ENCODE data around the gene NGDN.
A peak's percentile ranks its signal among the peaks of the same experiment; 100 is the strongest.
"Not testable (repeated sequence)": the region's sequence is repeated elsewhere in the genome, so short reads cannot be mapped to it uniquely, and the experiment has no call there.

Gene NGDN, protein sequence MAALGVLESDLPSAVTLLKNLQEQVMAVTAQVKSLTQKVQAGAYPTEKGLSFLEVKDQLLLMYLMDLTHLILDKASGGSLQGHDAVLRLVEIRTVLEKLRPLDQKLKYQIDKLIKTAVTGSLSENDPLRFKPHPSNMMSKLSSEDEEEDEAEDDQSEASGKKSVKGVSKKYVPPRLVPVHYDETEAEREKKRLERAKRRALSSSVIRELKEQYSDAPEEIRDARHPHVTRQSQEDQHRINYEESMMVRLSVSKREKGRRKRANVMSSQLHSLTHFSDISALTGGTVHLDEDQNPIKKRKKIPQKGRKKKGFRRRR

DNA sequence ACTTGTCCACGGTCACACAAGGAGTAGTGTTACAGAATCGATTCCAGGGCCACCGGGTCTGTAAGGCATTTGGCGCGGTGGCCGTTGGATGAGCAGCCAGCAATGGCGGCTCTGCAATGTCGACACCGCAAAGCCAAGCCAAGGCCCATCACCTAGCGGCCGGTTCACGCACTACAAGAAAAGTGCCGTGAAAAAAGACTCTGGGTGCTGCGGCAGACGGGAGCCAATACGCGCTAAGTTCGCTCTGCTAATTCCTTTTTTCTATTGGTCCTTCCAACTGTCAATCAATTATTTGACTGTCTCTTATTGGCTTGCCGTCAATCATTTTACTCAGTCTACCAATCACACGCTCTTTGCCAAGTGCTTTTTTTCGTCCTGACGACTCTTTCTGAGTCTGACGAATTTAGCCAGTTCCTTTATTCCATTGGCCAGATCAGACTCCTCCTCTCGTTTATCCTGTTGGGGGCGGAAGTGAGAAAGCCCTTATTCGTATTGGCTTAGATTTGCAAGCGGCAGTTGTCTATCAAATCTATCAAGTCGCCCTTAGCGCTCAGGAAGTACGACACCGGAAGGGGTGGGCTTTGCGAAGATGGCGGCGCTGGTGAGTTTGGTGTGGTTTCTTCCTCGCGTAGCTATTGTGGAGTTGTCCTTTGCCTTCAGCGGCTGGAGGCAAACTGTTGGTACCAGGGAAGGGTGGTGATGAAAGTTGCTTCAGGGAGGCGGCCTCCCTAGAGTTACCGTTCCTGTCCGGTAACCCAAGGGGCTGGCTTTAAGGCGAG, at the start of gene NGDN:
Gene NGDN (plus strand): TSS at position 577 of the 779 bp plus-strand sequence. CDS start 13 bp downstream, at position 590.
- peak; percentile 98 for DNase-seq (ENCODE audit: low spot score)

DNA sequence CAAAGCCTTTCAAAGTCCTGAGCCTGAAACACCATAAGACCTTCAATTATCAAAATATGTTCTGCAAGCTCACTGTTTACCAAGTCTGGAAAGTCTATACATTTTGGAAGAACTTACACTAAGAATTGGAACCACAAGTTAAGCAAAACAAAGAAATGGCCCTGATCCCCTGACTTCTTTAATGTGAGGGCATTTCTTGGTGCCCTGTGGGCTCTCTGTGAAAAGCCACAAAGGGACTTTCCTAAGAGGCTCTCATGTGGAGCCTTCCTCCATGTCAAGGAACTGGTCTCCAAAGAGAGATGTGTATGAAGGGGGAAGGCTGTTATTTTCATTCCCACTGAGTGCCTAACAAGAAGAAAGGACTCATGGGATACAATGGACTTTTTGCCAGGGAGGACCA, 47.9 kb upstream of the NGDN start:
- no peak for DNase-seq (ENCODE audit: low spot score)

DNA sequence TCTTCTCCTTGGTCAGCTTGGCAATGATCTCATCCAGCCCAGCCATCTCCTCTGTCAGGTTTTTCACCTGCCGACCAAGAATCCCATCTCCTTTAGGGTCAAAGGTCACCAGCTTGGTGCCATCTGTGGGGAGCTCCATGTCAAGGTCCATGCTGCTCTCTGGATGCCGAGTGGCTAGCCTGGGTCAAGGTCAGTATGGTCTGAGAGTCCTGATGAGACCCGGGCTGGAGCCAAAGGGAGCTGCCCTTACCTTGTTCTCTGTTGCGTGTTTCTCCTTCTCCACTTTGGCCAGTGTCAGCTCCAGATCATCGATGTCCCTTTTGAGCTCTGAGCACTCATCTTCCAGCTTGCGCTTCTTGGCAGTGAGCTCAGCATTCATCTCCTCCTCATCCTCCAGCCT, 45.8 kb upstream of the NGDN start:
- no peak for DNase-seq (ENCODE audit: low spot score)

DNA sequence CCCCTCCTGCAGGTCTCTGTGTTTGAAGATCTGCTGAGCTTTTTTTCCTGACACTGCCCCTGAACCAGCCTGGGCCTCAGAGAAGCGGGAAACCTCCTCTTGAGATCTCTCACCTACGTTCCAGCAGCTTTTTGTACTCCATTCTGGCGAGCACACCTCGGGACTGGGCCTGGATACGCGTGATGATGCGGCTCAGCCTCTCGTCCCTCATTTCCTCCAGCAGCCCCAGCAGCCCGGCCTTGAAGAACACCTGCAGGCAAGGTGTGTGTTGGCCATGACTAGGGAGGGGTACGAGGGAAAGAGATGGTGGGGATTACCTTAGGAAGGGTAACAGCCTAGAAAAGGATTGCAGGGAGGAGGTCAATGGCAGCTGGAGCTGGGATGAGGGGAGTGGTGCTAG, 44.3 kb upstream of the NGDN start:
- no peak for DNase-seq (ENCODE audit: low spot score)

DNA sequence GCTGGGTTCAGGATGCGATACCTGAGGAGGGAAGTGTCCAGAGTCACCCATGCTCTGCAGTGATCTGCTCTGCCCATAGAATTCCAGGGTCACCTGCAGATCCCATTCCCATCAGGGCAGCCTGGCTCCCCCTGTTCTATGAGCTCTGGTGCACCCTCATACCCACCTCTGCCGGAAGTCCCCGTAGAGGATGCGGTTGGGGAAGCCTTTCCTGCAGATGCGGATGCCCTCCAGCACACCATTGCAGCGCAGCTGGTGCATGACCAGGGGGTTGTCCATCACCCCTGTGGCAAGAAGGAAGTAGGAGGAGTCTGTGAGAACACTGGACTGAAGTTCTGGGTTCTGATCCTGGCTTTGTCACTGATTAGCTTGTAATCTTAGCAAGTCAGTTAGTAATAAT, 43.7 kb upstream of the NGDN start:
- DNase-seq (ENCODE audit: low spot score) = not testable (repeated sequence)

DNA sequence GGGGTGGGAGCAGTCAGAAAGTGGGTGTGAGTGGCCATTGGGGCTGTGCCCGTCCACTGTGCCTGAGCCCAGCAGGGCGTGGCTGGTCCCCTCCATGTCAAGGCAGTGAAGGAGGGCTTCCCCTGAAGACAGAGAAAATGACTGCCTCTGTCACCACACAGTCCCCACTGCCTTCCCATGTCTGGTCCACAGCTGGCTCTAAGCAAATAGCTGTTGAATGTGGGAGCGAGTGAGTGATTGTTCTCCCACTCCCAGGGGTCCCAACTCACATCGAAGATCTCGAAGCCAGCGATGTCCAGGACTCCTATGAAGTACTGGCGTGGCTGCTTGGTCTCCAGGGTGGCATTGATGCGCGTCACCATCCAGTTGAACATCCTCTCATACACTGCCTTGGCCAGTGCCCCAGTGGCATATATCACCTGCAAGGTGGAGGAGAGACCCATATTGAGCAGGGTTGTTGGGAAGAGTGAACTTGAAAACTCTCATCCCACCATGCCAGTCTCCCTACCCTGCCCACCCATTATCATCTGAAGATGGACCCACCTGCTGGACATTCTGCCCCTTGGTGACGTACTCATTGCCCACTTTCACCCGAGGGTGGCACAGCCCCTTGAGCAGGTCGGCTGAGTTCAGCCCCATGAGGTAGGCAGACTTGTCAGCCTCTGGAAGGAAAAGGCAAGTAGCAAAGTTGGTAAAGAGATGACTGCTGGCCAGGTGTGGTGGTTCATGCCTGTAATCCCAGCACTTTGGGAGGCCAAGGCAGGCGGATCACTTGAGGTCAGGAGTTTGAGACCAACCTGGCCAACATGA, 40.6 kb upstream of the NGDN start:
- DNase-seq (ENCODE audit: low spot score) = no peak

DNA sequence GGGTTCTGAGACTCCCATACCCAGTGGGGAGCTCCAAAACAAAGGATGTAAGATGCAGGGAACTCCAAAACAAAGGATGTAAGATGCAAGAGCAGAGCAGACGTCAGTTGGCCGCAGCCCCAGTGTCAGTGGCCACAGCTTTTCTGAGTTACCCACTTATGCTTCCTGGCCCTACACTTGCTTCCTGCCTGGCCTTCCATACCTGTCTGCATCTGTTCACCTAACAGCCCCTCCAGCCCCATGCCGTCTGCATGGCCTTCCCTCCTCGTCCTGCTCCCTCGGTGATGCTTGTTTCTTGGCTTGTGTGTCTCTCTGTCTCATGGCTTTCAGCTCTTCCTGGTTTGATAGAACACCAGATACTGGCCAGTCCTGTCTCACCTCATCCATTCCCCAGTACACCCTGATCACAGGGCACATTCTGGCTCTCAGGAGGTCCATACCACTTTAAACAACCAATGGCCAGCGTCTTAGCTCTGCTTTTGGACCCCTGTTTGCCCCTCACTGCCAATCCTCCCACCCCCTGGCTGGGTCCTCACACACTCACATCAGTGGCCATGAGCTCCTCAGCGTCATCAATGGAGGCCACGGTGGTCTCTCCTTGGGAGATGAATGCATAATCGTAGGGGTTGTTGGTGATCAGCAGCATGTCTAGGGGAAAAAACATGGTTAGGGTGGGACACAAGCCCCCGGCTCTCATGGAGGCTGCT, 39.3 kb upstream of the NGDN start:
- no peak for DNase-seq (ENCODE audit: low spot score)

DNA sequence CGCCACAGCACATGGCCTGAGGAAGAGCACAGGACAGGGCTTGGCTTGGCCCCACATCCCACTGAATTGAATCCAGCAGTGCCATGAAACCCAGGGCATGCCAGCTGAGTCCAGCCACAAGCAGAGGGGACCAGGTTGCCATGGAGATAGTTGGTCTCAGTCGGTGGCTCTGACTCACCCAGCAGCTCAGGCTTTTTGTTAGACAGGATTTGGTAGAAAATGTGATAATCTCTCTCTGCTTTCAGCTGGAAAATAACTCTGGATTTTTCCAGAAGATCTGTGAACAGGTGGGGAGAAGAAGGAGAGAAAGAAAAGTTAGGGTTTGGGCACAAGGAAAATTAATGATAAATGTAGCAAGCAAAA, 38.8 kb upstream of the NGDN start:
- no peak for DNase-seq (ENCODE audit: low spot score)

DNA sequence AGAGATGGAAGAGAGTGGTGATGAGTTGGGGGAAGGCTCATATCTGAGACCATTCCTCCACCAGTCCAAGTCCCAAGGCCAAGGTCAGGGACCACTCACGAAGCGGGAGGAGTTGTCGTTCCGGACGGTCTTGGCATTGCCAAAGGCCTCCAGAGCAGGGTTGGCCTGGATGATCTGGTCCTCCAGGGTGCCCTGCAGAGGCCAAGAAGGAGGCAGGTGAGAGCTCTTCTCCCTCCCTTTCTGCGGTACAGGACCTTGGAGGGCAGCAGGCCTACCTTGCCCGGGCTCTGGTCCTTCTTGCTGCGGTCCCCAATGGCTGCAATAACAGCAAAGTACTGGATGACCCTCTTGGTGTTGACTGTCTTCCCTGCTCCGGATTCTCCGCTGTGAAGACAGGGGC, 38.0 kb upstream of the NGDN start:
- DNase-seq (ENCODE audit: low spot score) = no peak

DNA sequence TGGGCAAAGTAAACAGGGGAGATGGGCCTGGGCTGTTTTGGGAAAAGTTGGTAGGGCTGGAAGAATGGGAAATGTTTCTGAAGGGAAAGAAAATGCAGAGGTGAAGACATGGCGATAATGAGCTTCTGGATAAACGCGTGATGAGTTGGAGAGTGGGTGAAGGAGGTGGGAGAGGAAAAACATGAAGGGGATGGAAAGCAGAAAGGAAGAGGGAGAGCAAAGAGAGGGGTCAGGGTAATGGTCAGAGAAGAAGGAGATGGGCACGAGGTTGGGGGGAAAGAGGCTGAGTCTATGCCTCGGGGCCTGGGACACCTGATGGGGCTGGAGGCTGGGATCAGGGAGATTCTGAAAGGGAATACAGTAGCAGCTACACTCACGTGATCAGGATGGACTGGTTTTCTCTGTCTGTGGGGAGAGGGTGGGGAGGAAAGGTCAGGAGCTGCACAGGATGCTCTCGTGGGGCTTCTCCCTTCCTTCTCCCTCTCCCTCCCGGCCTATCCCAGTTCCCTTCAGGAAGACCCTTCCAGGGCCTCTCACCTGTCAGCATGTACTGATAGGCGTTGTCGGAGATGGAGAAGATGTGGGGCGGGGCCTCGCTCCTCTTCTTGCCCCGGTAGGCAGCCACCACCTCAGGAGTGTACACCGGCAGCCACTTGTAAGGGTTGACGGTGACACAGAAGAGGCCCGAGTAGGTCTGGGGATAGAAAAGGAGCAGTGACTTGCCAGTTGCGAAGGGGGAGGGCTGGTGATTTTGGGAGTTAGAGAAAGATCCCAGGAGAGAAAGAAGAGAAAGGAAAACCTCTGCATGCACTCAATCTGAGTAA, 37.2 kb upstream of the NGDN start:
- no peak for DNase-seq (ENCODE audit: low spot score)

DNA sequence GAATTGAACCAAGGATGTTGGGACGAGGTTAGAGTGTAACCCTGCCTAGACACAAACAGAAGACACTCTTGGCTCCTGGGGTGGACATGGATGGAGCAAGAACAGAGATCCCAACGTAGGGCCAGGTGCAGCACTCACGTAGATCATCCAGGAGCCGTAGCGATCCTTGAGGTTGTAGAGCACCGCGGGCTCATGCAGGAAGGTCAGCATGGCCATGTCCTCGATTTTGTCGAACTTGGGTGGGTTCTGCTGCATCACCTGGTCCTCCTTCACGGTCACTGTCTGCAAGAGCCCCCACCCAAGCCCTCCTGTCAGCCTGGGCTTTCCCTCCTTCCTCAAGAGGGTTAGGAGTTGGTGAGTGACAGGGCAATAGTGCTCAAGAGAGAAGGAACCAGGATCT, 36.6 kb upstream of the NGDN start:
- no peak for DNase-seq (ENCODE audit: low spot score)

DNA sequence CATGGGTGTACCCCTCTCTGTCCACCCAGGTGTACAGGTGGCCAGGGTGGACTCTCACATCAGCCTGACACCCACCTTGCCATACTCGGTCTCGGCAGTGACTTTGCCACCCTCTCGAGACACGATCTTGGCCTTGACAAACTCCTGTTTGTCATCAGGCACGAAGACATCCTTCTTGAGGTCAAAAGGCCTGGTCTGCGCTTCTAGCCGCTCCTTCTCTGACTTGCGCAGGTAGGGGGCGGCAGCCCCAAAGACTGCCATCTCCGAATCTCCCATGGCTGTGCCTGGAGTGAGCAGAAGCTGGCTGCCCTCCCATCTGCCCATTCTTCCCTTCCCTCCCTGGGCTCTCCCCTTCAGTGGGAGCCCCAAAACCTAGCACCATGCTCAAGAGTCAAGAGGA, 36.0 kb upstream of the NGDN start:
- no peak for DNase-seq (ENCODE audit: low spot score)

DNA sequence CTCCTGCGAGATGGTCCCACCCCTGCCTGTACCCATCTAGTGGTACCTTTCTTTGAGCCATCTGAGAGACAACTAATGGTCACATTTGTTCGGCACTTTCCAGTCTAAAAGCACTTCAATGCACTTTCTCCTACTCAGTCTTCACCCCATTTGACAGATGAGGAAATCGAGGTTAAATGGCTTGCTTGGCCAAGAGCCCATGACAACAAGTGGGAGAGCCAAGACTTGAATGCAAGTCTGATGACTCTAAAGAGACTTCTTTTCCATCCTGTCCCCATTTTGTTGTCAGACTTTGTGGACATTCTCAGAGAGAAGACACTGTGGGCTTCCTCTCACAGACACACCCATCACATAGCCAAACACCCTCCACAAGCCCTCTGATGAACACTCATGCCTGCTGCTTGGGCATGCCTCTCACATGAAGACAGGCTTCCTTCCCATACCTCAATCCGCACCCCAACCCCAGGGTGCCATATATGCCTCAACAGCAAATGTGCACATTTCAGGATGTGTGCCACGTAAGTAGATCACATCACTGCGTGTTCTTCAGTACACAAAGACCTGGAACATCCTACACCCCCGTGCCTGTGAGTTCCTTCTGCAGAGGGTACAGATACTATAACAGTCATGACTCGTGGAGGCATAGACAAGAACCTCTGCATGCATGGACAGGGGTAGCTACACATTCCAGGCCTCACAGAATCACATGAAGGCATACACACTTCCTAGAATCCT, 34.8 kb upstream of the NGDN start:
- DNase-seq (ENCODE audit: low spot score) = no peak

DNA sequence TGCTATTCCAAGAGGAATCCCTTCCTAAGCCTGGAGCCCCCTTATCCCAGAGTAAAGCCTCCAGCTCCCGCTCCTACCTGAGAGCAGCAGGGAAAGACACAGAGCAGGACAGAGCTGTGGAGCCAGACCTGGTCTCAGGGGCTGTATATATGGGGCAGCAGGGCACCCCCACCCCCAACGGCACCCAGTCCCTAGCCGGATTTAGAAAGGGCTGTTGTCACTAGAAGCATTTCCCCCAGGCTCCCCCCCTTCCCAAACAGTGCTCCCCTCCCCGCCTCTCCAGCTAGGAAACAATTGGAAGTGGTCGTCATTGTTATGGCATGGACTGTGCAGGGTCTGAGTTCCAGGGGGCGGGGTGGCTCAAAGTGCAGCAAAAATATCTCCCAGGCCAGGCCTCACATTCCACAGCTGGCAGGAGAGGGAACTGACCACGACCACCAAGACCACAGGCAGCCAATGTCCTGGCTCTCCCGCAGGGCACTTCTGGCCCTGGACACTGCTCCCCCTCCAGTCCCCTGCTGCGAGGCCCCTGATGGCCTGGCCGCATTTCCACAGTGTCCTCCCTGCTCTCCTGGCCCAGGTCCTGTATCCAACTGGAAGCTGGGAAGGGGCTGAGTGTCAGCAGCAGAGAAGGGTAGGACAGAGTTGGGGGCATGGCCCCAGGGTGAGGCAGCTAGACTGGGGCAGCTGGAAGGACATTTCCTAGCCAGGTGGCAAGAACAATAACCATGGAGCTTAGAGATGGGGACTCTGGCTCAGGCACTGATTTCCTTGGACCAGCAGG, 33.8 kb upstream of the NGDN start, which contains the start of gene MYH7:
Gene MYH7 (minus strand): TSS at position 118 of the 784 bp plus-strand sequence. CDS start 1,928 bp downstream, outside the sequence.
- DNase-seq (ENCODE audit: low spot score) = no peak

DNA sequence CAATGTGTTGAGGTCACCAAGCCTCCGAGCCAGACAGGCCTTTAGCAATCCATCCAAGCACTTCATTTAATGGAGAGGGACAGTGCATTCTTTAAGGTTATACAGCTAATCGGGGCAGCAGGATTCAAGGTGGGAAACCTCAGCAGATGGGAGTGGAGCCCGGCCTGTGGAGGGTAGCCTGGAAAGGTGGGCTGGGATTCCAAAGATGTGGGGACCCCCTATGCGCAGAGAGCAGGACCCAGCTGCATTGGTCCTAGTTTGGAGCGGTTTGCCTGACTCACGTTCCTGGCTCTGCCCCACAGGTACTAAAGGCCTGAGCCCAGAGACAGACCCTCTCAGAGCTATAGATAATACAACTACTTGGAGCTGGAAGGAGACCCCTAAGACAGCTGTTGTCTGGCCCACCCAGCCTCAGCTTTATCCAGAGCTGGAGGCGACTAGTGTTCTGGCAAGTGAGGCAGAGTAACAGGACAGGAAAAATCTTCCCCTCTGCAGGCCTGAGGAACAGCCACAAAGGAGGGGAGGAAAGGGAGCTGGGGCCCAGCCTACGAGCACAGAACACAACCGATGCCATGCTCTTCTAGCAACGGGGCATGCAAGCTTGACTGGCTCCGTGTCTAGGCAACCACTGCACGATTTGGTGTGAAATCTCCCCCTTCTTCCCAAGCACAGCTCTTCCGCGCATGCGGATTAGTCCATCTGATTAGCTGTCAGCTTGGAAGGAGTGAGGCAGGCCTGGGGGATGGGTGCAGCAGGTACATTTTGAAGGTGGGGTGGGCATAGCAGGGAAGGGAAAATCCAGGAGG, 33.0 kb upstream of the NGDN start:
- no peak for DNase-seq (ENCODE audit: low spot score)

DNA sequence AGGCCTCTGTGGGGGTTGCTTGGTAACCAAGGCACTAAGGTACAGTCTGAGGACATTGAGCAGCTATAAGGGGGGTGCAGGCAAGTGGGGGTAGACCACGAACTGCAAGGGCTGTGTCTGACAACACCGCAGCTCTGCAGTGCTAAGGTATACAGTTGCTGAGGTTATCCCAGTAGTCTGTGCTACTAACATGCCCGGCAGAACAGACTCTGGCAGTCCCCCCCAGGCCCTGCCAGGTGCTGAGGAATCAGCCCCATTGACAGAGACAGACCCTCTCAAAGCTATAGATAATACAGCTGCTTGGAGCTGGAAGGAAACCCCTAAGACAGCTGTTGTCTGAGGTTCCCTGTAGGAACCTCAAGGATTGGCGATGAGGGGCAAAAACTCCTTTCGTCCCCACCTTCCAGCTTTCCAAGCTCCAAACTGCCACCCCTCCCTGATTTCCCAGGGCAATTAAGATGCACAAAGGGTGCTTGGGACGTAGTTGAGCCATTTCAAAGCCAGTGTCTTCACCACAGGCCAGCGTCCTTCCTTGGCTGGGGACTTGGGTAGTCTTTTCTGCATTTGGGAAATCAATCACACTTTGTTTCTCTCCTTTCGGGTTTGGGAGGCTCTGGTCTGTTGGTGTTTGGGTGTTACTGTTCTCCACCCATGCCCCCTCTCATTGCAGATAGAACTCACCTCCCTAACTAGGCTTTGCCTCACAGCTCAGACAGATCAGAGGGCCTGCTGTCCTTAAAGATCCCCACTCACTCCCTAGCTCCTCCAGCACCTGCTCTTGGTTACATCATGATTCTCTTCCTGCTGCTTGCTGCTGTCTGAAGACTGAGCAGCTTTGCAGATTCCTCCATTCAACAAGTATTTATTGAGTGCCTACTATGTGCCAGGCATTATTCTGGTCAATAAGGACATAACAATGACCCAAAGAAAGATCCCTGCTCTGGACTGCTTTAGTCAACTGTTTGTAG, 32.1 kb upstream of the NGDN start:
- DNase-seq (ENCODE audit: low spot score) = no peak

DNA sequence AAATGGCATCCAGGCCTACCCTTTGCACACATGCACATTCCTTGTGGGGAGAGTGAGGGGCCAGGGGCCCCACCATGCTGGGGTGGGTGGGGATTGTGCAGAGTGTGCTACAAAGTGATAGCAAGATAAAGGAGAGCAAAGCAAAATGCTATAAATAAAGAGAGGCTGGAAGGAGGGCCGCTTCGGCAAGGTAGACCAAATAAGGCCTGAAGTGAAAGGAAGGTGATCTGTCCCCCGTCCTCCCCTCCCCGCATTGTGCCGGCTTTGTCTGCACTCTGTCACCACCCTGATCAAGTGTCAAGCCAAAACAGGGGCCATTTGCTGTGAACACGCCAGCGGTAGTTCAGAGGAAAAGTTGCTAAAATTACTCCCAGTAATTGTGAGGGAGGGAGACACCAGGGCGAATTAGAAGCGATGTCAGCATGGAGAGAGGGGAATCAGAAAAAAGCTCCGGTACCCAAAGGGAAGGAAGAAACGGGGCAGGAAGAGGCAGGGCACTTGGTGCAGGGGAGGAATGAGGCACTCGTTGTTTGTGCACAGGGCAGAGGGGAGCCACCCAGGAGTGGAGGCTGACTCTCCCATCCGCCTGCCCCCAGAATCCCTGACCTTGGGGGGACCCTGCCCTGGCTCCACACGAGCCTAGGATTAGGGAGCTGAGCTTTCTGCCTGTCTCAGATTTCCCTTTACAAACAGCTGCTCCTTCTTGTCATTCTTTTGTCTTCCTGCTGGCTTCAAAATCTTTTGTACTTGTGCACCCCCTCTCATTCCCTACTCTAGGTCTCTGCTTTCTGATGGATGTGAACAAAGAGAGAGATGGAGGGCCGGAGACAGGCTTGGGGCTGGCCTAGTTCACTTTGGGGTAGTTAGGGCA, 31.2 kb upstream of the NGDN start:
- DNase-seq (ENCODE audit: low spot score) = no peak

All from CD4-positive, alpha-beta T cell treated with Interleukin-2 at 100 ng/mL for 4 hours (primary cell).